Stimulated activated CD4-positive, alpha-beta T cell treated with anti-CD3 and anti-CD28 coated beads, Interleukin-4, amount 100 ng/mL, for 1 hour (primary cell): ENCODE results near the gene BTRC.
"Not testable (repeated sequence)": the region's sequence is repeated elsewhere in the genome, so short reads cannot be mapped to it uniquely, and the experiment has no call there.

Experiments
- DNase-seq: peaks from one replicate; pipeline ENCODE4 v3.0.0-alpha.2; 2020

BTRC gene

DNA sequence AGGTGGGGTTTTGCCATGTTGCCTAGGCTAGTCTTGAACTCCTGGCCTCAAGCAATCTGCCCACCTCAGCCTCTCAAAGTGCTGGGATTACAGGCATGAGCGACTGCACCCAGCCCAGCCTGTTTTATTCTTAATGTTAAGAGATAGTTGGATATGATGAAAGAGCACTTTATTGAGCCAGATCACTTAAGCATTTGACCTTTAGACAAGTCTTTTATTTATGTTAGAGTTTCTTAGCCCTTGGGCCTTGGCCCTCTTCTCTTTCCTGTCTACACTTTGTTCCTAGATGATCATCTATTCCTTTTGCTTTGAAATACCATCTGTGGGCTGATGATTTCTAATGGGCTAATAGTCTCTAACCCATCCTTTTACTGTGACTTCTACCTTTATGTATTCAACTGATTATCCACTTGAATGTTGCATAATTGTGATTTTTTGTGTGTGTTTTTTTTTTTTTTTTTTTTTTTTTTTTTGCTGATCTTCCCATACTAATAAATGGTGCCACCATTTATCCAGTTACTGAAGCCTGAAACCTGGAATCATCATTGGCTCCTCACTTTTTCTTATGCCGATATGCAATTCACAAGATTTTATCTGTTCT, 34.8 kb downstream of the BTRC start:
- DNase-seq, result no peak

DNA sequence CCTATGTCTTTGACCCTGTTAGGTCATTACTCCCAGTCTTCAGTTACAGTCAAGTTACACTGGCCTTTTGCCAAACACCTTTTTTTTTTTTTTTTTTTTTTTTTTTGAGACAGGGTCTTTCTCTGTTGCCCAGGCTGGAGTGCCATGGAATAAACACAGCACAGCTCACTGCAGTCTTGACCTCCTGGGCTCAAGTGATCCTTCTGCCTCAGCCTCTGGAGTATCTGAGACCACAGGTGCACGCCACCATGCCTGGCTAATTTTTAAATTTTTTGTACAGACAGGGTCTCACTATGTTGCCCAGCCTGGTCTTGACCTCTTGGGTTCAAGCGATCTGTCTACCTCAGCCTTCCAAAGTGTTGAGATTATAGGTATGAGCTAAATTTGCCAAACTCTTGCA, 35.6 kb downstream of the BTRC start:
- DNase-seq, result not testable (repeated sequence)

DNA sequence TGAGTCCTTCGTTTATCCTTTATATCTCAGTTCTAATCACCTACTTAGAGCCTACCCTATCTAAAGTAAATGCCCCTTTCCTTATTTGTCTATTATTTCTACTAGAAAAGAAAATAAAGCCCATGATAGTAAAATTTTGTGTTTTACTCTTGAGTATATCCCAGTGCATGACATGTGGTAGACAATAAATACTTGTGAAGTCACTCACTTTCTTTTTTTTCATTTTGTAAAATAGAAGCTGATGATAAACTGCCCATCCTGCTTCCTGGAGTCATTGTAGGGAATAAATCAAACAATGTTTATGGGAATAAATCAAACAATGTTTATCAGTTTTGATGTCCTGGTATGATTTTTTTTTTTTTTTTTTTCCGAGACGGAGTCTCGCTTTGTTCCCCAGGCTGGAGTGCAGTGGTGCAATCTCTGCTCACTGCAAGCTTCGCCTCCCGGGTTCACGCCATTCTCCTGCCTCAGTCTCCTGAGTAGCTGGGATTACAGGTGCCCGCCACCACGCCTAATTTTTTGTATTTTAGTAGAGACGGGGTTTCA, 36.1 kb downstream of the BTRC start:
- DNase-seq, result no peak

DNA sequence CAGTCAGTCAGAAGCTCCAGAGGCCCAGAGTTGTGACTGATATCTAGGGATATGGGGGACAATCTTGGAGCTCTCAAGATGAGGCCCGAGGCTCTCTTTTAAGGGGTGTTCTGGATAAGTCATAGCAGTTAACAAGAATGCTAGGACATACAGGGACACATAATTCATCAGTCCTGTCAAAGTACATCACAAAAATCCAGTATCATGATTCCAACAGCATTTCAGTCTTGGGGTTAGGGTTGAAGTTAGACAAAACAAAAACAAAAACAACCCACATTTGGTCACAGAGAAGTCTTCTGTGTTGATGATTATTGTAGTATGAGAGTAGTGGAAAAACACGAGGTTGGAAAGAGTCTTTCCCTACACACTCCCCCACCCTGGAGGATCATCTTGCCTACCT, 39.4 kb downstream of the BTRC start:
- no peak for DNase-seq

GRCh38 chr10:101394524-101395133, 40.7 kb downstream of the BTRC start:
- DNase-seq, result no peak

GRCh38 chr10:101397140-101397539, 43.2 kb downstream of the BTRC start:
- DNase-seq, result no peak

- no peak for DNase-seq
Measured at GRCh38 chr10:101400585-101400984, 46.6 kb downstream of the BTRC start.

DNA sequence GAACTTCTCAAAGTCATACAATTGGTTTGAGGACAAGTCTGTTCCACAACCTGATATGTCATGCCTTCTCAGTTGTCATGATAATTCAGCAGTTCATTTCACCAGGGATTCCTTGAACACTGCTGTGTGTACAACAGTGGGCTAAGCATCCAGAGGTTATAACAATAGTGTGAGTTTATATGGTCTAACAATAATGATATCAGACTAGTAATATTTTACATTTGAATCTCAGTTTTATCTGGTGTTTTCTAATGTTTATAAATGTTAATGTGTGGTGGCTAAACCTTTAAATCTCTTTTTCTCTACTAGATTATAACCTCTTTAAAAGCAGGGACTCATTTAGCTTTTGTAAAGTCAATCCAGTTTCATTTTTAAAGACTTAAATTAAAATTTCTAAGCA, 48.7 kb downstream of the BTRC start:
- no peak for DNase-seq

GRCh38 chr10:101403161-101403560, 49.2 kb downstream of the BTRC start:
- no peak for DNase-seq

GRCh38 chr10:101405001-101405400, 51.0 kb downstream of the BTRC start:
- DNase-seq, result no peak

DNA sequence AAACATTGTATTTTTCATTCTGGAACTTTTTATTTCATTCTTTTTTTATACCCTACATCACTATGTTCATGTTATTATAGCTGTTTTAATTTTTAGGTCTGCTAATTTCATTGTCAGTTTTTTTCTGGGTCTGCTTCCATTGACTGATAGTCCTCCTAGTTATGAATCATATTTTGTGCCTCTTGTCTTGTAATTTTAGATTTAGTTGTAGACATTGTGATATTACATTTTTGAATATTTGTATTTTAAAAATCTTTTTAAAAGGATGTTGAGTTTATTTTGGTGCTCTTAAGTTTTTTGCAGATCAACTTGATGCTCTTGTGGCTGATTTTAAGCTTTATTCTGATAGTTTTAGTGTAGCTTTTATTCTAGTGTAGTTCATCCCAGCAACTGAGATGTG, 57.6 kb downstream of the BTRC start:
- no peak for DNase-seq

GRCh38 chr10:101414034-101414433, 60.1 kb downstream of the BTRC start:
- no peak for DNase-seq

GRCh38 chr10:101415884-101416283, 61.9 kb downstream of the BTRC start:
- no peak for DNase-seq

- DNase-seq, result not testable (repeated sequence)
Measured at GRCh38 chr10:101421967-101422366, 68.0 kb downstream of the BTRC start.

DNA sequence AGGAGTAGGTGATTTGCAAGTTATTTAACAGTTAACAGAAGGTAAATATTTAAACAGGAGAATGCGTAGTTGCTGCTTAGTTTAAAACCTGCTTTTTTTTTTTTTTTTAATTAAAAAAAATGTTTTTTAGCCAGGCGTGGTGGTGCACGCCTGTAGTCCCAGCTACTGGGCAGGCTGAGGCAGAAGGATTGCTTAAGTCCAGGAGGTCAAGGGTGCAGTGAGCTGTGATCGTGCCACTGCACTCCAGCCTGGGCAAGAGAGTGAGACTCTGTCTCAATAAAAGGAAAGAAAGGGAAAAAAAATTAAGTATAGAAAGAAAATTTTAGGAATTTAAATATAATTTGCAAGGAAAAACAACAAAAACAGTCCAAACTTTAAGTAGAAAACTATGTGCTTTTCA, 71.6 kb downstream of the BTRC start:
- no peak for DNase-seq

DNA sequence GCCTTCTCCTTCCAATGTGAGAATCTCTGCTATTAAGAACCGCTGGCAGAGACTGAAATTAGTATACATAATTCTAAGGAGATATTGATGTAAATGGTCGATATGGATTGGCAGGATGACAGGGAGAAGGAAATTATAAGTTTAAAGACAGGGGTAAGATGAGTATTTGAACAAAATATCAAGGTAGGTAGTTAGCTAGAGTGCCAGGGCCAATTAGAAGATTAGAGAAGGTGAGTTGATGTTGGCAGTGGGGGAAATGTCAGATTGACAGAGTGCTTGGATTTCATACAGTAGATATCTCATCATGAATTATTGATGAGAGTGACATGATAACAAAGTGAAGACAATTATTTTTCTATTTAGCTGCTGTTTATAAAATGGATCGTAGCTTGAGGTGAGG, 74.1 kb downstream of the BTRC start:
- DNase-seq, result no peak

DNA sequence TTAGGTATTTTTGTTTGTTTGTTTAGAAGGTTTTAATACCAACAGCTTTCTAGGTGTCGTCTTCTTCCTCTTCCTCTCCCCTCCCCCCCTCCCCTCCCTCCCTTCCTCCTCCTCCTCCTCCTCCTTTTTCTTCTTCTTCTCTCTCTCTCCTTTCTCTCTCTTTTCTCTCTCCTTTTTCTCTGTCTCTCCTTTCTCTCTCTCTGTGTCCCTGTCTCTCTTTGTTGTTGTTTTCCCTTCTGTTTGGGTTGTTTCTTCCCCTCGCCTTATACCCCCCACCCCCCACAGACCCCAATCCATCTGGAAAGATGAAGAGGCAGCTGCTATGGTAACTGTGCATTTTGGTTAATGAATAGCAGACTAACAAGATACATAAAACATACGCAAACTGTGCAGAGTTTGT, 75.5 kb downstream of the BTRC start:
- no peak for DNase-seq

DNA sequence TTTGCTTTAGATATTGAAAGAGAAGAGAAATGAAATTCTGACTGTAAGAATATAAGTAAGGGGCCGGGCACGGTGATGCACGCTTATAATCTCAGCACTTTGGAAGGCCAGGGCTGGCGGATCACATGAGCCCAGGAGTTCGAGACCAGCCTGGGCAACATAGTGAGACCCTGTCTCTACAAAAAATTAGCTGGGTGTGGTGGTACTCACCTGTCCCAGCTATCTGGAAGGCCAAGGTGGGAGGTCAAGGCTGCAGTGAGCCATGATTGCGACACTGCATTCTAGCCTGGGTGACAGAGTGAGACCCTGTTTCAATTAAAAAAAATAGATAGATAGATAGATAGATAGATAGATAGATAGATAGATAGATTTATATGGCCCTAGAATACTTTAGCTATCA, 82.3 kb downstream of the BTRC start:
- no peak for DNase-seq

DNA sequence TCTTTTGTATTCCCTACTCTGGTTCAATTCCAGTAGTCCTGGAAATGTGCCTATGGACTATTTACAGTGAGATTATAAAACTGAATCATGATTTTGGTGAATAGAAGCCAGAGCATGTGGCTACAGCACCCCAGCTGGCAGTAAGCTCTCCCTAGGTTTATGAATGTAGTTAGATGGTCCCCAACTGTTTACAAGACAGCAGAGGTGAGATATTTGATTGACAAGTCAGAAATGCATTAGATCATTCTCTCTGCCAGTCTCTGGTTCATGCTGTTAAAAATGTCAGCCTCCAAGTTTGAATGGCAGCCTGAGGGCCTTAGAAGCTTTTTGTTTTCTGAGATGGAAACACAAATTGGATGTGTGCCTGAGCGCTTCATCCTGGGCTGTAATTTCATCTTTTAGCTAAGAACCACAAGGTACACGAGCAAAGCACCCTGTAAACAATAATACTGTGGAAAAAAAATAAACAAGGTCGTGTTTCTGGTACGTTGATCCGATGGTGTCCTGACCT, 85.0 kb downstream of the BTRC start:
- DNase-seq, result no peak

DNA sequence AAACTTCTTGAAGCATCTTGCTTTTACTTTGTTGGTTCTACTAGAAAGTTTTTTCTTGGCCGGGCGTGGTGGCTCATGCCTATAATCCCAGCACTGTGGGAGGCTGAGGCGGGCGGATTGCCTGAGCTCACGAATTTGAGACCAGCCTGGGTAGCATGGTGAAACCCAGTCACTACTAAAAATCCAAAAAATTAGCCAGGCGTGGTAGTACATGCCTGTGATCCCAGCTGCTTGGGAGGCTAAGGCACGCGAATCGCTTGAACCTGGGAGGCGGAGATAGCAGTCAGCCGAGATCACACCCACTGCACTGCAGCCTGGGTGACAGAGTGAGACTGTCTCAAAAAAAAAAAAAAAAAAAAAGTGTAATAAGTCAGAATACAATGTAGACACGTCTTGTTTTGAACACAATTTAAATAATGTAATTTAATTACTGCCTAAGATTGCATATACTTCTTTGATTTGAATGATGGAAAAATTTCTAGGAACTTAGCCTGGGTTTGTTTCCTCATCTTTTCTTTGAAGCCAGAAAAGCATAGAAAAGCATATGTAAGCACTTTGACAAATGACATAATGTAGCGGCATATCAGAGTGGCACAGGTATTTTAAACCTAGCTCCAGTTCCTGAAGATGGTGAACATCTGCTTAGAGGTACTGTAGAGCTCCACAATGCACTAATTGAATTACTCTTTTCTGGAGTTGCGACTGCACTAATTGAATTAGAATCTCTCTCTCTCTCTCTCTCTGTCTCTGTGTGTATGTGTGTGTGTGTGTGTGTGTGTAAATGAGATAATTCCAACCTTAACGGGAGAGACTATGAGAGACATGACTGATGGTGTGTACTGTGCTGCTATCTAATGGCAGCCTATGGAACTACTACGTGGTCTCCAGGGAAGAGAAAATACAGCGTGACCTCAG, 87.8 kb downstream of the BTRC start:
- DNase-seq, result no peak

DNA sequence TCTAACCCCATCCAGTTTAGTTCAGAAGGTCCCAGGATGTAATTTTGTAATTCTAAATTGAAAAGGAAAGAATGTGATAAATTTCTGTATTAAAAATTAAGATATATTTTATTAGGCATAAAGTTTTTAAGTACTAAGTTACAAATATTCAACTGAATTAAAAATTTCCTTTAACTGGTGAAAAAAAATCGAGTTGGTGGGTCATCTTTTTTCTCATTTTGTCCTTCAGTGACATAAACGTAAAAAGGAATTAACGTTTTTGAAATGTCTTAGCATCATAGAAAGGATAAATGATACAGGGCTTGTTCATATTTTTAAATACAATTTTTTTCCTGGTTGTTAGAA, 88.5 kb downstream of the BTRC start:
- no peak for DNase-seq

DNA sequence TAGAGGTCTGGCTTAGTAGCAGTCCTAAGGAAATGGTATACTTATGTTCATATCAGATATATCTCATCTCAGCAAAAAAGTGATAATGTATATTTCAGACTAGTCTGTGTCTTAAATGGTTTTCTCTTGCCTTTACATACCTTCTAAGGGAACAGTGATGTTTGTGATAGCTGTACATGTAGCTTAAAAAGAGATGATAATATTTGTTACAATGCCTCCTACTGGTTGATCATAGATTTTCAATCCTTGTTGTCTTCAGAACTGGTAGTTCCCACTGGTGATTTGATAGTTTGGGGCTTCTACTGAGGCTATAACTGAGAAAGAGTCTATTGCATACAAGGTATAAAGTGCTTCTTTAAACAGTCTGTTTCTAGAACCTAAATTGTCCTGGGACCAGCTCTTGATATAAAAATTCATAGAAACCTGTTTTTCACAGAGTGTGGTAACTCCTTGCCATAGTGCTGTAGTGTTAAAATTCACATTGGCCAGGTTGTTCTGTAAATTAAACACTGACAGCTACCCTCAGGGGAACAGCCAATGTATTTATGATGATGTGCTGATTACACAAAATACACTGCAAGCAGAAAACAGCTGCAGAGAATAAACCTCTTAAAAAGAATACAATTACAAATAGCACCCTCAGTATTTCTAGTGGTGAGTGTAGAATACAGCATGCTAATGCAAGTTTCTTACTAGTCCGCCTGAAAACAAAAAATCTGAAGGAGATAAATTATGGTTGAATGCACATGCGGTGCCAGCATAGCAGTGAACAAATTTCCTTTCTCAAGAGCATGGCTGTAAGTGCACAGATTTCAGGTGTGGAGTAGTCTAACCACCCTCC, 90.3 kb downstream of the BTRC start:
- no peak for DNase-seq

GRCh38 chr10:101446071-101446470, 92.1 kb downstream of the BTRC start:
- no peak for DNase-seq
